WI38 (cell line): ENCODE results near the gene ADAM15.

Source experiments
- H3K4me3 ChIP-seq: 2 replicates; pipeline ENCODE4 v1.5.1; 2011; ENCODE audit warnings: low read depth, mild to moderate bottlenecking, control low read depth, low read length
- TF ChIP-seq, protein P1 (sequence below): IDR thresholded peaks from 2 replicates; pipeline ENCODE4 v1.5.1; 2012; ENCODE audit warnings: low read depth, mild to moderate bottlenecking, control low read depth, low read length

ADAM15 gene

DNA sequence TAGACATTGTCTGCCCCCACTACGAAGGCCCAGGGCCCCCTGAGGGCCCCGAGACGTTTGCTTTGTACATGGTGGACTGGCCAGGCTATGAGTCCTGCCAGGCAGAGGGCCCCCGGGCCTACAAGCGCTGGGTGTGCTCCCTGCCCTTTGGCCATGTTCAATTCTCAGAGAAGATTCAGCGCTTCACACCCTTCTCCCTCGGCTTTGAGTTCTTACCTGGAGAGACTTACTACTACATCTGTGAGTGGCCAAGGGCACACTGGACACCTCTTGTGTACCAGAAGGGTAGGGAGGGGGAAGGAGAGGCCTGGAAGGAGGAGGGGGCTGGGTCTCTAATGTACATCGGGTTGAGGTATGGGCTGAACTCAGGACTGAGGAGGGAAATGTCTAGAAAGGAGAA is 15.7 kb downstream of the ADAM15 start:
- H3K4me3 ChIP-seq, result no peak overlapping the region
- TF ChIP-seq, protein P1, sequence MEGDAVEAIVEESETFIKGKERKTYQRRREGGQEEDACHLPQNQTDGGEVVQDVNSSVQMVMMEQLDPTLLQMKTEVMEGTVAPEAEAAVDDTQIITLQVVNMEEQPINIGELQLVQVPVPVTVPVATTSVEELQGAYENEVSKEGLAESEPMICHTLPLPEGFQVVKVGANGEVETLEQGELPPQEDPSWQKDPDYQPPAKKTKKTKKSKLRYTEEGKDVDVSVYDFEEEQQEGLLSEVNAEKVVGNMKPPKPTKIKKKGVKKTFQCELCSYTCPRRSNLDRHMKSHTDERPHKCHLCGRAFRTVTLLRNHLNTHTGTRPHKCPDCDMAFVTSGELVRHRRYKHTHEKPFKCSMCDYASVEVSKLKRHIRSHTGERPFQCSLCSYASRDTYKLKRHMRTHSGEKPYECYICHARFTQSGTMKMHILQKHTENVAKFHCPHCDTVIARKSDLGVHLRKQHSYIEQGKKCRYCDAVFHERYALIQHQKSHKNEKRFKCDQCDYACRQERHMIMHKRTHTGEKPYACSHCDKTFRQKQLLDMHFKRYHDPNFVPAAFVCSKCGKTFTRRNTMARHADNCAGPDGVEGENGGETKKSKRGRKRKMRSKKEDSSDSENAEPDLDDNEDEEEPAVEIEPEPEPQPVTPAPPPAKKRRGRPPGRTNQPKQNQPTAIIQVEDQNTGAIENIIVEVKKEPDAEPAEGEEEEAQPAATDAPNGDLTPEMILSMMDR, result no peak

DNA sequence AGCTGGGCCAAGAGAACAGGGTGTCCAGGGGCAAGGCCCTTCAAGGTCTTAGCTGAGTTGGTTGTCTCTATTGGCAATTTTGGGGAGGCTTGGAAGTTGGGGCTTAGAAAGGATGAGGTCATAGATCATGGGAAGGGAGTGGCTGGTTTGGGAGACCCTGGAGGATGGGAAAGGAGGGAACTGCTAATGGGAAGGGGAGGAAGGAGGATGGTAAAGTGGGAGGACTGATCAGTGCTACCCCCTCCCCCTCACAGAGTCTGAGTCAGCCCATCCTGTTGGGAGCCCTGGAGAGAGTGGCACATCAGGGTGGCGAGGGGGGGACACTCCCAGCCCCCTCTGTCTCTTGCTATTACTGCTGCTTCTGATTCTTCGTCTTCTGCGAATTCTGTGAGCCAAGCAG is 17.5 kb downstream of the ADAM15 start:
- TF ChIP-seq, protein P1, result no peak
- H3K4me3 ChIP-seq, result no peak overlapping the region

- no peak overlapping the region for H3K4me3 ChIP-seq
Measured at GRCh38 chr1:155069551-155070157, 18.5 kb downstream of the ADAM15 start.

DNA sequence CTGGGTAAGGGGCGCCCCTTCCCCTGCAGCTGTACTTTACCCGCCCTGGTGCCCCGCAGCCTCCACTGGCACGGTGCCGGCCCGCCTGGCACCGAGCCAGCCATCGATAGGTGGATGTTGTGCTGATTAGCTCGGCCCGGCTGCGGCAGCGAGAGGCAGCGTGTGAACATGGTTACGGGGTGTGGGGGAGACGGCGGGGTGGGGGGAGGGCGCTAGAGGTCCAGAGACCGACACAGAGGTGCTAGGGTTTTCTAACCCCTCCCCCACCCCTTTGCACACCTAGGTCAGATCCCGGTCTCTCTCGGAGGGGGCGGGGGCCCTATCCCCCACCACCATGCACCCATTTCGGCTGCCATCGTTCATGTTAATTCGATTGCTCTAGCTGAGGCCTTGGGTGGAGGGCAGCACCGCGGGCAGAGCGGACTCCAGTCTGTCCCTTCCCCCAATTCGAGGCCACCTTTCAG is 19.1 kb downstream of the ADAM15 start:
- no peak overlapping the region for H3K4me3 ChIP-seq
- TF ChIP-seq, protein P1, result no peak

More at GRCh38 chr1:155069551-155070157, 18.5 kb downstream of the ADAM15 start:
- TF ChIP-seq, protein P1, result no peak

DNA sequence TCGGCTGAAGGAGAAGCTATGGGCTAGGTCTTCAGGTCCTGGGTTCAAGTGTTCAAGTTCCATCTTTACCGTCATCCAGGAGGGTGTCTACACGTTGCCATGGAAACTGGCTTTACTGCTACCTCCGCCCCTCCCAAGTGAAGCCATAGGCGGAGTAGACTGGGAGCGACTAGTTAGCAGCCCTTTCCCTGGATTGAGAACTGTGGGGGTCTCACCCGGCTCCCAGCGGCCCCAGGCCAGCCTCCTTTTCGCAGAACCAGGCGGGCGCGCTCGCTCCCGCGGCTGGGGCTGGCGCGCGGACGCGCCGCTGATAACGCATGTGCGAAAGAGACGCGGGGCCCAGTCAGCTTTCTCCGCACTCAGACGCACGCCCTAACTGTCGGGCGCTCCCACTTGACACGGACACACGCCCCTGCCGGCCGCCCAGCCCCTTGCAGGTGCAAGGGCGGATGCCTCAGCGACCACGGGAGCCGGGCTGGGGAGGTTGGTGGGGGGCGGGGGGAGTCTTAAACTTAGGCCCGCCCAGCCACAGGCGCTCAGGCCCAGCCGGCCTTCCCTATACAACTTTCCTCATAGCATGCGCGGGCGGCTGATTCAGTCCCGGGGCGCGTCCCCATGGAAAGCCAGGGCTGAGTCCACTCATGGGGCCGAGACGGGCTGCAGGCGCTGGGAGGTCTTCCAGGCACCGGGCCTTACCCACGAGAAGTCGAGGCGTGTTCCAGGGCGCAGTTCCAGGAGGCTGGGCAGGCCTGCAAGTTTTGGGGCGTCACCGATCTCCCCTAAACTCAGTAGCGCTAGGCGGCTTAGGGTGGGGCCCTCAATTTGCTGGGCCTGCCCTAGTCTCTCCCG is 19.8 kb downstream of the ADAM15 start:
- TF ChIP-seq, protein P1, result peak; percentile 21; the same call in 1 of the 2 replicates
- H3K4me3 ChIP-seq, result peak overlapping the region; percentile 42

GRCh38 chr1:155071701-155072100 is 20.6 kb downstream of the ADAM15 start:
- no peak overlapping the region for H3K4me3 ChIP-seq
- TF ChIP-seq, protein P1, result no peak

- TF ChIP-seq, protein P1, result no peak
- no peak overlapping the region for H3K4me3 ChIP-seq
Measured at GRCh38 chr1:155072531-155073289, 21.6 kb downstream of the ADAM15 start.
